Skeletal muscle satellite cell (primary cell): Measurements from ENCODE around the gene CLCN4.

Source experiments
- H3K27me3 ChIP-seq: 2 replicates; pipeline ENCODE4 v1.7.0; 2013; ENCODE audit warnings: low read length; ENCODE audit not compliant: control insufficient read depth, insufficient read depth
- H3K36me3 ChIP-seq: 2 replicates; pipeline ENCODE4 v1.7.0; 2013; ENCODE audit warnings: mild to moderate bottlenecking, control low read depth, low read length; ENCODE audit not compliant: insufficient read depth
- H3K4me1 ChIP-seq: 2 replicates; pipeline ENCODE4 v1.7.0; 2013; ENCODE audit warnings: low read length; ENCODE audit not compliant: control insufficient read depth, insufficient read depth
- H3K4me2 ChIP-seq: 2 replicates; pipeline ENCODE4 v1.7.0; 2013; ENCODE audit warnings: mild to moderate bottlenecking, low read length
- H3K4me3 ChIP-seq: 2 replicates; pipeline ENCODE4 v1.7.0; 2013; ENCODE audit warnings: low read length
- H3K9ac ChIP-seq: 2 replicates; pipeline ENCODE4 v1.7.0; 2013; ENCODE audit warnings: mild to moderate bottlenecking, low read depth, low read length, moderate library complexity
- H3K9me3 ChIP-seq: replicated peaks from 2 replicates; pipeline ENCODE4 v1.7.0; 2013; ENCODE audit warnings: mild to moderate bottlenecking, control low read depth, low read length

Gene CLCN4

GRCh38 chrX:10118530-10118929, 38.2 kb upstream of the CLCN4 start:
- Histone ChIP-seq H3K4me3 (no peak overlapping the region), H3K9me3 (peaks cover 7% of the 10 kb centered on the region), H3K36me3 (peaks cover 36% of the 10 kb centered on the region), H3K9ac (no peak overlapping the region), H3K4me2 (no peak overlapping the region), H3K27me3 (no peaks in the 10 kb centered on the region), H3K4me1 (no peaks in the 10 kb centered on the region)

GRCh38 chrX:10119399-10119990, 37.3 kb upstream of the CLCN4 start:
- Histone ChIP-seq H3K4me3 (no peak overlapping the region), H3K4me2 (no peak overlapping the region), H3K9ac (no peak overlapping the region), H3K4me1 (no peaks in the 10 kb centered on the region), H3K36me3 (peaks cover 36% of the 10 kb centered on the region), H3K9me3 (peaks cover 7% of the 10 kb centered on the region), H3K27me3 (no peaks in the 10 kb centered on the region)

GRCh38 chrX:10120331-10120730, 36.4 kb upstream of the CLCN4 start:
- Histone ChIP-seq H3K4me1 (no peaks in the 10 kb centered on the region), H3K9ac (no peak overlapping the region), H3K36me3 (peaks cover 33% of the 10 kb centered on the region), H3K4me2 (no peak overlapping the region), H3K27me3 (no peaks in the 10 kb centered on the region), H3K9me3 (peaks cover 7% of the 10 kb centered on the region), H3K4me3 (no peak overlapping the region)

DNA sequence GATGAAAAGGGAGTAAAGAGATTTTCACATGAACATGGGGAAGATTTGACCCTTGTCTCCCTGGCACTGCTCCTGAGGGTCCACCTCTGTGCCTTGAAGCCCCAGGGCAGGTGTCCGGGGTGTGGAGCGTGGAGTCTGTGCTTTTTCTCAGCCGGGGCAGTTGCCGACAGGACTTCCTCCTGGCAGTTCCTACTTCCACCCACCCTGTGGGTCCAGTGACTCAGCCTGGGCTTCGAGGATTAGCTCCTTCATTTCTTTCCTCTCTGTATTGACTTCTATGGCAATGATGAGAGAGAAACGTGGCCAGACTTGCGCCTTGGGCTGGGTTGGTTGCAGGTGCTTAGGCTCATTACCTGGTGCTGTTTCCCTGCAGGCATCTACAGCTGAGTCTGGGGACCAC, 35.9 kb upstream of the CLCN4 start:
- H3K9me3 ChIP-seq = peaks cover 7% of the 10 kb centered on the region
- no peaks in the 10 kb centered on the region for H3K4me1 ChIP-seq
- peaks cover 32% of the 10 kb centered on the region for H3K36me3 ChIP-seq

DNA sequence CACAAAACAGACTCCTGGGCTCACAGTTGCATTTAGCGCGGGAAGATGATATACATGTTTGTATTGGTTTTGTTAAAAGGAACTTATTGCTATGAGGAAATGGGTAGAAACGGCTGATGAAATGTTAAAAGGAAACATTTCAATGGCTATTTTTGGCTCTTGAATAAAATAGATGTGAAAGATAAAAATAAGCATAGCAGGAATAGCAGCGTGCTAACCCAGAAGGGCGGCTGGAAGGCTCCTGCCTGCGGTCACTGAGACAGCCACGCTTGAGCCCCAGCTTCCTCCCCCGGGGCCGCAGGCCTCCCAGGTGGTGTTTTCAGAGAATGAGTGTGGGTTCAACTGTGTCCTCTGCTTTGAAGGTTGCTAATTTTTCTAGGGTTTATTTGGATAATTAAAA, 35.0 kb upstream of the CLCN4 start:
- Histone ChIP-seq H3K4me1 (no peaks in the 10 kb centered on the region), H3K4me2 (no peak overlapping the region), H3K9ac (no peak overlapping the region), H3K9me3 (peaks cover 7% of the 10 kb centered on the region), H3K27me3 (no peaks in the 10 kb centered on the region), H3K4me3 (no peak overlapping the region), H3K36me3 (peaks cover 32% of the 10 kb centered on the region)

More for the DNA sequence above, 35.9 kb upstream of the CLCN4 start:
- Histone ChIP-seq H3K9ac (no peak overlapping the region), H3K27me3 (no peaks in the 10 kb centered on the region), H3K4me3 (no peak overlapping the region), H3K4me2 (no peak overlapping the region)

DNA sequence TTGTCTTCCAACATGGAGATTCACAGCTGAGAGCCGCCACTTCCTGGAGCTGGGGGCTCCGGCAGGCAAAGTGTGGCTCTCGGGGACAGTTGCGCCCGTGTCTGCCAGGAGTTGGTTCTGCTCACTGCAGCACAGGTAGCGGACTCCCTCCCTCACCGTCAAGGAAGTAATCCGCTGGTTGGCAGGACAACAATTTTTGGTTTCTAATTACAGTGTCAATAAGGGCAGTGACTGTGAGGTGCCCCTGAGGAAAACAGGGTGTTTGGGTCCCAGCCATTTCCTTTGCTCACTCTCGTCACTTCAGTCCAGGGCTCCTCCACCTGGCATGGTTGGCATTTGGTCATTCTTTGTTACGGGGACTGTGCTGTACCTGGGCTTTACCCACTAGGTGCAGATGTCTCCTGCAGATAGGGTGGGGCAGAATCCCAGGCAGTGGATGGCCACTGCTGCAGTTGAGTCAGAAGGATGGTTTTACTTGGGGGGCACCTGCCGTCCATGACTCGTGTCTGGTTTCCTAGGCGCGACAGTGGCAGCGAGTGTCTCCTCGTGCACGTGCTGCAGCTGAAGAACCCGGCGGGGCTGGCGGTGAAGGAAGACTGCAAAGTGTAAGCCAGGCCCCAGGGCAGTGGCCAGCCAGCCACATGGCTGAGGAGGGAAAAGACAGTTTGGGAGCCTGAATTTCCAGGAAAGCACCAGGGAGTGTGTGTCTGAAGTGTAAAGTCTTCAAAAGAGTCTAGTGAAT, 32.1 kb upstream of the CLCN4 start:
- H3K9ac ChIP-seq = no peak overlapping the region
- no peaks in the 10 kb centered on the region for H3K4me1 ChIP-seq
- H3K27me3 ChIP-seq = no peaks in the 10 kb centered on the region
- no peak overlapping the region for H3K4me2 ChIP-seq
- peaks cover 14% of the 10 kb centered on the region for H3K36me3 ChIP-seq
- no peak overlapping the region for H3K4me3 ChIP-seq
- peaks cover 4% of the 10 kb centered on the region for H3K9me3 ChIP-seq

DNA sequence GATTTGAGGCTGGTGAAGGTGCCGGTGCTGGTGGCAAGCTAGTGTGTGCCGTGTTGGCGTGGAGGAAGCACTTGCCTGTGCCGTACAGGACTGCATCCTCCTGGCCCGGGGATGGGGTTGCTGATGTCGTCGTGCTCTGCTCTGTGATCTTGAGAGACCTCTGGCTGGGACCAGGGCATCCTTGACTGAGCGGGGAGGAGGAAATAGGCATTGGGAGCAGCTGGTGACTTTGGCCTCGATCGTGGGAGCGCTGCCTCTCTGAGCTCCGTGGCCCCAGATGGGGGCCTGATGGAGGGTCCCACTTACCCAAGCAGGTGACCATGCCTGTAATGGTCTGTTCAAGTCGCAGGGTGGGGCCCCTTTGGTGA, 31.5 kb upstream of the CLCN4 start:
- H3K36me3 ChIP-seq = peaks cover 17% of the 10 kb centered on the region

DNA sequence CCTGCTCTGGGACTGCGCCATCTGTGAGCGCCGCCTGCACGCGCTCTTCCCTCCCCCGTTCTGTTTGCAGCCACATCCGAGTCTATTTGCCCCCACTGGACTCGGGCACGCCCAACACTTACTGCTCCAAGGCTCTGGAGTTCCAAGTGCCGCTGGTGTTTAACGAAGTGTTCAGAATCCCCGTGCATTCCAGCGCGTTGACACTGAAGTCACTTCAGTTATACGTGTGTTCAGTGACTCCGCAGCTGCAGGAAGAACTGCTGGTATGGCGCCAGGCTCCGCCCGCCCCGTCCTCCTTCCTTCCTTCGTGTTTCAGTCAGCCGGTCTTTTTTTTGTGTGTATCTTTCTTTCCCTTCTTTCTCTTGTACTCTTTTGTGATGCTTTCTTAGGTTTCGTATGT, 30.7 kb upstream of the CLCN4 start:
- H3K4me1 ChIP-seq = no peaks in the 10 kb centered on the region
- H3K36me3 ChIP-seq = peaks cover 15% of the 10 kb centered on the region
- H3K9ac ChIP-seq = no peak overlapping the region
- no peaks in the 10 kb centered on the region for H3K9me3 ChIP-seq
- no peaks in the 10 kb centered on the region for H3K27me3 ChIP-seq
- H3K4me2 ChIP-seq = no peak overlapping the region
- no peak overlapping the region for H3K4me3 ChIP-seq

More for the DNA sequence above, 31.5 kb upstream of the CLCN4 start:
- Histone ChIP-seq H3K9ac (no peak overlapping the region), H3K4me2 (no peak overlapping the region), H3K4me3 (no peak overlapping the region), H3K27me3 (no peaks in the 10 kb centered on the region), H3K9me3 (peaks cover 4% of the 10 kb centered on the region), H3K4me1 (no peaks in the 10 kb centered on the region)

DNA sequence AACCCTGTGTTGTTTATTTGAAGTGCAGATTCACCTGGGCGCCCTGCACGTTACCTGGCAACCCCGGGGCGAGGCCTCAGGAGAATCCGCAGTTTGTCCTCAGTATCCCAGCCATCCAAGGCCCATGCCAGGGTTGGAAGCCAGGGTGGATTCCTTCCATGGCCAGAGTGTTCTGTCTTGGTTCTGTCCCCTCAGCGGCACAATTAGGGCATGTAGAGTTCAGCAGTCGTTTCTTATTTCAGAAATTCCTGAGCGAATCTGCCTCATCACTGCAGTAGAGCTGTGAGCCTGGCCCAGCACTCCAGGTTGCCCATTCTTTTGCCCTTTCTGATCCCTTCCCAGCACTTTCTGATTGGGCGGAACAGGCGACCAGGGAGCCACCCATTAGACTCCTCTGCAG, 29.9 kb upstream of the CLCN4 start:
- Histone ChIP-seq H3K36me3 (peaks cover 10% of the 10 kb centered on the region), H3K27me3 (no peaks in the 10 kb centered on the region), H3K4me3 (no peak overlapping the region), H3K4me2 (no peak overlapping the region), H3K4me1 (no peaks in the 10 kb centered on the region), H3K9me3 (no peaks in the 10 kb centered on the region), H3K9ac (no peak overlapping the region)

DNA sequence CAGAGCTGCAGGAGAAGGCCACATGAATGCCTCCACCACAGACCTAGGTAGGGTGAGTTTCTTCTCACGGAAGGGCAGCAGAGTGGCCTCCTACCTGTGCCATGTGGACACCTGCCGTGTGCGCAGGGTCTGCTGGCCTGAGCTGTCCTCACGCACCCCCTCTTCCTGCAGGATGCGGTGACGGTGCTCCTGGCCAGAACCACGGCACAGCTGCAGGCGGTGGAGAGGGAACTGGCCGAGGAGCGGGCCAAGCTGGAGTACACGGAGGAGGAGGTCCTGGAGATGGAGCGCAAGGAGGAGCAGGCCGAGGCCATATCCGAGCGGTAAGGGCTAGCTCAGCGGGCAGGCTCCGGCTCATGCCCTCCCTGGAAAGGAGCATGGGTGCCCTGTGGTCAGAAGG, 28.4 kb upstream of the CLCN4 start:
- H3K4me1 ChIP-seq = no peaks in the 10 kb centered on the region
- no peak overlapping the region for H3K4me2 ChIP-seq
- no peaks in the 10 kb centered on the region for H3K27me3 ChIP-seq
- no peak overlapping the region for H3K4me3 ChIP-seq
- H3K9ac ChIP-seq = no peak overlapping the region
- peaks cover 10% of the 10 kb centered on the region for H3K36me3 ChIP-seq
- no peaks in the 10 kb centered on the region for H3K9me3 ChIP-seq

DNA sequence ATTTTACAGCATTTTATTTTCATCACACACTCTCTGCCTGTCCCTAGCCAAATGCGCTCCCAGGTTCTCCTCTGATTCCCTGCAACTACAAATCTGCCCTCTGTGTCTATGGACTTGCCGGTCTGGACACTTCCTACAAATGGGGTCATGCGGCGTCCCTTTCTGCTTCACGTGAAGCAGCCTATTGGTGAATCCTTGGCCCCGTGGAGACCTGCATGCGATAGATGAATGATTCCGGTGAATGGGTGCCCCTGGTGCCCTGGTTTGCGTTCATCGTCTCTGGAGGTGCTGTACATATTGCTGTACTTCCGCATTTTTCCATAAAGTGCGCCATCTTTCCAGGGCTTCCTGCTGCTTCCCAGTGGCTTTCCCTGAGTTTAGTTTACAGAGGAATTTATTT, 27.5 kb upstream of the CLCN4 start:
- H3K27me3 ChIP-seq = no peaks in the 10 kb centered on the region
- H3K36me3 ChIP-seq = peaks cover 10% of the 10 kb centered on the region
- no peaks in the 10 kb centered on the region for H3K4me1 ChIP-seq
- H3K9me3 ChIP-seq = no peaks in the 10 kb centered on the region
- no peak overlapping the region for H3K4me3 ChIP-seq
- H3K9ac ChIP-seq = no peak overlapping the region
- H3K4me2 ChIP-seq = no peak overlapping the region

GRCh38 chrX:10130354-10130753, 26.4 kb upstream of the CLCN4 start:
- no peak overlapping the region for H3K4me3 ChIP-seq
- H3K4me1 ChIP-seq = no peaks in the 10 kb centered on the region
- H3K36me3 ChIP-seq = peaks cover 10% of the 10 kb centered on the region
- no peak overlapping the region for H3K9ac ChIP-seq
- no peaks in the 10 kb centered on the region for H3K9me3 ChIP-seq
- no peak overlapping the region for H3K4me2 ChIP-seq
- H3K27me3 ChIP-seq = no peaks in the 10 kb centered on the region
